GM21576 (cell line): ENCODE measurements around the gene CPEB1.
"Not testable (repeated sequence)": the region's sequence is repeated elsewhere in the genome, so short reads cannot be mapped to it uniquely, and the experiment has no call there.

ENCODE experiments used
- ATAC-seq: cut with Tn5 transposase; IDR thresholded peaks from one replicate; pipeline ENCODE4 v1.9.1; 2021; ENCODE audit warnings: mild to moderate bottlenecking, moderate library complexity; ENCODE audit not compliant: unreplicated experiment

The CPEB1 gene

GRCh38 chr15:82649226-82649999 lies 2.2 kb upstream of the CPEB1 start:
- no peak for ATAC-seq

GRCh38 chr15:82648257-82649103 lies 1.3 kb upstream of the CPEB1 start:
- no peak for ATAC-seq

- ATAC-seq, result no peak
These were observed 683 bp upstream of the CPEB1 start for GRCh38 chr15:82647835-82648256.

DNA sequence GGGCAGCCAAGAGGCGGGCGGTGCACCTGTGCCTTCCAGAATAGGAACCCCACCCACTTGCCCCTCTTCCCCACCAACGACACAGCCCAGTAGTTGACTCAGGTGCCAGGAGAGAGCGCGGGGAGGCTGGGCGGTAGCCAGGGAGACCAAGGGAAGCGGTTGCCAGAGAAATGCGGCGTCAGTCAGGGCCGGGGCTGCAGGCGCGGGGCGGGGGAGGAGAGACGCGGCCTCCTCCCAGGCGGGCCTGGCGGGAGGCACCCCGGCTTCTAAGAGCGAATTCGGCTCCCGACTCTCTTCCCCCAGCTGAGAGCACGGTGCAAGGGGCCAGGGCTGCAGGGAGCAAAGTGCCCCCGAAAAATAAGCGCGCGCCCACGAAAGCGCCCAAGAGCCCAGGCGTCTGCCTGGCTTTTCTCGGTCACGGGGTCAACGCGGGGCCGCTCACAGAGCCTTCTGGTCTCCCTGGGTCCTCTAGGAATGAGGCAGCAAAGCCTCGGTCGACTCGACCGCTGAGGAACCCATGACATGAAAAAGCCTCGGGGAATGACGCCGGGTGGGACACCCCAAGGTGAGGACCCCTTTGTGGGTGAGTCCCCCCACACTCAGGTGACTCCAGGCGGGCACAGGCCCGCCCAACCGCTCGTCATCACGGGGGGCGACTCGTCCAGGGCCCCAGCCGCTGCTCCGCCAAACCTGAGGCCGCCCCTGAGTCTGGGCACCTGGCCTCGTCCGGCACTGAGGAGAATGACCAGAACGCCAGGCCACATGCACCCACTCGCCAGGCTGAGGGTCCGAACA lies 716 bp downstream of the CPEB1 start:
- no peak for ATAC-seq

- not testable (repeated sequence) for ATAC-seq
These were observed 2.0 kb downstream of the CPEB1 start for GRCh38 chr15:82644967-82645852.

GRCh38 chr15:82643992-82644391 lies 3.2 kb downstream of the CPEB1 start:
- no peak for ATAC-seq

- ATAC-seq, result no peak
These were observed 4.5 kb downstream of the CPEB1 start for GRCh38 chr15:82642656-82643055.

GRCh38 chr15:82641129-82641798 lies 5.9 kb downstream of the CPEB1 start:
- ATAC-seq, result no peak

- ATAC-seq, result no peak
These were observed 6.5 kb downstream of the CPEB1 start for GRCh38 chr15:82640672-82641071.

GRCh38 chr15:82635798-82636197 lies 11.4 kb downstream of the CPEB1 start:
- no peak for ATAC-seq

DNA sequence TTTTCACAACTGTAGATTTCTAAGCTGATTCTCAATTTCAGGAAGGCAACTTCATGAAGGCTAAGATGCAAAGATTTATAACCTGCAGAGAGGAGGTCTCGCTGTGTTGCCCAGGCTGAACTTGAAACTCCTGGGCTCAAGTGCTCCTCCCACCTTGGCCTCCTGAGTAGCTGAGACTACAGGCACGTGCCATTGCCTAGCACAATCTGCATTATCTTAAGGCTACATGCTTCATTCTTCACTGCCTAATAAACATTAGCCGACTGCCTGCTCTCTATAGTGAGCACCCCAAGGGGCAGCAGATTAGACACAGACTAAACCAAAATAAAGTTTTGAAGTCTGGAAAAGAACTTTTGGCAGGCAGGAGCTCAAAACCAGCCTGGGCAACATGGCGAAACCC lies 17.1 kb downstream of the CPEB1 start:
- ATAC-seq, result no peak

DNA sequence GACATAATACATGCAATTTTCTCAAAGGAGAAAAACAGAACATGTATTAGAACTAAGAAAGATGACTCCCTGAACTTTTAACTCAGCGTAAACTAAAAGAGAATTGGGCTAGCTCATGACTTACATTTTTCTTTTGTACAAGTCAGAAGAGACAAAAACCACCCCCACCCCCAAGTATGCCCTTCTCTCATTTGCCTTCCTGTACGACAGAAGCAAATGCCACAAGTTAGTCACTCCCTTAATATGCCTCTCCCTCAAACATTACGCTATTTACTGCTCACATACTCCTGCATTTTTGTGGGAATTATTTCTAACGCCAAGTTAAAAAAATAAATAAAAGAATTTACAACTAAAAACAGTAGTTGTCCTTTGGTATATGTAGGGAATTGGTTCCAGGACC lies 22.0 kb downstream of the CPEB1 start:
- ATAC-seq, result no peak

- no peak for ATAC-seq
These were observed 22.7 kb downstream of the CPEB1 start for GRCh38 chr15:82624438-82624837.

DNA sequence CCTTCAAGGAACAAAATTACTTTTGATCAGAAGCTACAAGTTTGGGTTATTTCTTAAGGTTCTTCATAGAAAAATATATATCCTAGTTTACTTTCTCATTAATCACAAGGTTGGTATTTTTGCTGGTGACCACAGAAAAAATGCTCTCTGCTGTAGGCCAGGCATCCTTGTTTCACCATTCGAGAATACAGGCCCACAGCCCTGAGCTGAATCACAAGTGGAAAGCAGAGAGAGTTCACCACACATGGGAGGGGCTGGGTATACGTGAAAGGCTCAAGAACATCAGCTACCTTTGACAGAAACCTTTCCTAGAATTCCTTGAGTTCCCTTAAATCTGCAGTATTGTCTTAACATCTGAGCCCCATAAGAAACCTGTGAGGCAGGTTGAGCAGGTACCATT lies 23.2 kb downstream of the CPEB1 start:
- no peak for ATAC-seq

- no peak for ATAC-seq
These were observed 25.2 kb downstream of the CPEB1 start for GRCh38 chr15:82621970-82622369.

DNA sequence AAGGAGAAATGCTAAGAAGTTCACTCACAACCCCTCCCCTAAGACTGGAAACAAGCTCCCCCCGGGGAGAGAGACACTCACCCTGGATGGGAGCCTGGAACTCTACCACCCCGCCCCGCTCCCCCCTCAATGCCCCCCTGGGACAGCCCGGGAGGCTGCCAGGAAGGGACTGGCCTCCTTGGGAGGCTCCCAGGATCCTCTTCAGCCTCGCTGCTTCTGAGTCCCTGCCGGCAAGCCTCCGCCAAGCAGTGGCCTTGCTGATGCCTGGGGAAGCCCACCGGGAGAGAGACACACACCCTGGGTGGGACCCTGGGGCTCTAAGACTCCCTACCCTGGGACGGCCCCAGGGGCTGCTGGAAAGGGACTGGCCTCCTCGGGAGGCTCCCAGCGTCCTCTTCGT lies 33.4 kb downstream of the CPEB1 start:
- no peak for ATAC-seq

GRCh38 chr15:82611348-82611747 lies 35.8 kb downstream of the CPEB1 start:
- ATAC-seq, result no peak

GRCh38 chr15:82602195-82602594 lies 45.0 kb downstream of the CPEB1 start:
- ATAC-seq, result no peak

- ATAC-seq, result no peak
These were observed 47.3 kb downstream of the CPEB1 start for GRCh38 chr15:82599862-82600261.

GRCh38 chr15:82597815-82598214 lies 49.3 kb downstream of the CPEB1 start:
- no peak for ATAC-seq
